IMR-90 (cell line): ENCODE measurements around the gene BCAS3. TPM values are rescaled to one million over a fixed set of nuclear protein-coding genes. Genes with fewer than 3 reads are reported as not detected.

ENCODE experiments used
- ATAC-seq: fragments of 200-7000 bp; cut with Tn5 transposase; 2 replicates; pipeline ENCODE4 v1.9.1; 2020; ENCODE audit warnings: low read depth, mild to moderate bottlenecking, moderate library complexity
- BruUV-seq: library from RNA; stranded (reverse); fragments of 400-500 nt; replicated peaks from 2 replicates; lab custom pipeline; 2021; lab: Mats Ljungman, UMichigan
- CTCF ChIA-PET: fragments of 300-600 bp; formaldehyde crosslinking; extraction: SDS; loops from one replicate; lab custom pipeline; 2021; ENCODE audit warnings: antibody characterized with exemption; lab: Yijun Ruan, JAX
- POLR2A ChIA-PET: fragments of 300-600 bp; sonication (Branson Sonifier 250); formaldehyde crosslinking; loops from one replicate; lab custom pipeline; 2022; ENCODE audit warnings: antibody characterized with exemption; ENCODE audit not compliant: unreplicated experiment; lab: Charles Lee
- DNase-seq: peaks from one replicate; pipeline ENCODE4 v3.0.0; 2013
- H2AFZ ChIP-seq: replicated peaks from 2 replicates; pipeline ENCODE3; 2013; ENCODE audit warnings: low read length, mild to moderate bottlenecking; ENCODE audit not compliant: poor library complexity
- H2AK5ac ChIP-seq: 2 replicates; pipeline ENCODE4 v1.6.1; 2013; ENCODE audit warnings: low read depth, low read length, inconsistent platforms
- H2AK9ac ChIP-seq: replicated peaks from 2 replicates; pipeline ENCODE3; 2013; ENCODE audit warnings: mild to moderate bottlenecking, low read depth, low read length, moderate library complexity; ENCODE audit not compliant: poor library complexity
- H2BK120ac ChIP-seq: 2 replicates; pipeline ENCODE4 v1.6.1; 2013; ENCODE audit warnings: low read depth, low read length, inconsistent platforms
- H2BK15ac ChIP-seq: 3 replicates; pipeline ENCODE4 v1.6.1; 2013; ENCODE audit warnings: low read depth, low read length, inconsistent platforms
- H2BK20ac ChIP-seq: 2 replicates; pipeline ENCODE4 v1.6.1; 2013; ENCODE audit warnings: low read depth, mild to moderate bottlenecking, inconsistent platforms, low read length, moderate library complexity
- H2BK5ac ChIP-seq: 2 replicates; pipeline ENCODE4 v1.6.1; 2013; ENCODE audit warnings: mild to moderate bottlenecking, low read depth, low read length, inconsistent platforms; ENCODE audit not compliant: poor library complexity, severe bottlenecking
- H3K14ac ChIP-seq: replicated peaks from 2 replicates; pipeline ENCODE4 v1.6.1; 2013; ENCODE audit warnings: low read depth, low read length, inconsistent platforms
- H3K18ac ChIP-seq: 2 replicates; pipeline ENCODE4 v1.6.1; 2013; ENCODE audit warnings: low read depth, low read length, control low read depth
- H3K23ac ChIP-seq: 2 replicates; pipeline ENCODE4 v1.6.1; 2013; ENCODE audit warnings: low read depth, low read length, inconsistent platforms
- H3K27ac ChIP-seq: 2 replicates; pipeline ENCODE4 v1.5.1; 2013; ENCODE audit warnings: mild to moderate bottlenecking, control low read depth, low read length; ENCODE audit not compliant: insufficient read depth
- H3K27me3 ChIP-seq: 2 replicates; pipeline ENCODE4 v1.6.1; 2013; ENCODE audit warnings: low read length; ENCODE audit not compliant: control insufficient read depth, insufficient read depth
- H3K36me3 ChIP-seq: 2 replicates; pipeline ENCODE4 v1.6.1; 2013; ENCODE audit warnings: low read length, mixed read lengths; ENCODE audit not compliant: control insufficient read depth, insufficient read depth
- H3K4ac ChIP-seq: 2 replicates; pipeline ENCODE4 v1.6.1; 2013; ENCODE audit warnings: low read depth, low read length, inconsistent platforms
- H3K4me1 ChIP-seq: 2 replicates; pipeline ENCODE4 v1.6.1; 2013; ENCODE audit warnings: low read length, mixed read lengths; ENCODE audit not compliant: control insufficient read depth, insufficient read depth
- H3K4me2 ChIP-seq: 2 replicates; pipeline ENCODE4 v1.6.1; 2013; ENCODE audit warnings: low read depth, mild to moderate bottlenecking, control low read depth, low read length, moderate library complexity
- H3K4me3 ChIP-seq: 2 replicates; pipeline ENCODE4 v1.5.1; 2013; ENCODE audit warnings: low read depth, mild to moderate bottlenecking, control low read depth, low read length, moderate library complexity; ENCODE audit not compliant: insufficient read depth
- H3K56ac ChIP-seq: 2 replicates; pipeline ENCODE4 v1.6.1; 2013; ENCODE audit warnings: low read length, inconsistent platforms; ENCODE audit not compliant: insufficient read depth; ENCODE audit errors: extremely low read depth
- H3K79me1 ChIP-seq, 2 experiments: 2 replicates each; pipeline ENCODE4 v1.6.1; 2013; ENCODE audit warnings: low read length in 2 of 2, inconsistent platforms in 1 of 2, low read depth in 1 of 2
- H3K9ac ChIP-seq: 2 replicates; pipeline ENCODE4 v1.6.1; 2013; ENCODE audit warnings: low read depth, low read length, control low read depth
- H3K9me1 ChIP-seq: 2 replicates; pipeline ENCODE4 v1.6.1; 2013; ENCODE audit warnings: low read length, inconsistent platforms; ENCODE audit not compliant: insufficient read depth
- H3K9me3 ChIP-seq: 2 replicates; pipeline ENCODE4 v1.6.1; 2013; ENCODE audit warnings: low read length; ENCODE audit not compliant: control insufficient read depth, insufficient read depth
- H4K20me1 ChIP-seq: 2 replicates; pipeline ENCODE4 v1.6.1; 2013; ENCODE audit warnings: low read length, inconsistent platforms; ENCODE audit not compliant: insufficient read depth
- H4K5ac ChIP-seq: 2 replicates; pipeline ENCODE4 v1.6.1; 2013; ENCODE audit warnings: mild to moderate bottlenecking, low read depth, low read length, control low read depth
- H4K8ac ChIP-seq, 2 experiments: 2 replicates each; pipeline ENCODE4 v1.6.1; 2013; ENCODE audit warnings: low read depth in 2 of 2, low read length in 2 of 2, control low read depth in 1 of 2, inconsistent platforms in 1 of 2
- H4K91ac ChIP-seq: 2 replicates; pipeline ENCODE4 v1.6.1; 2013; ENCODE audit warnings: low read depth, low read length, inconsistent platforms; ENCODE audit not compliant: insufficient read depth
- CEBPB ChIP-seq: IDR thresholded peaks from 2 replicates; pipeline ENCODE4 v1.6.1; 2012; ENCODE audit warnings: low read depth, low read length, improper control_type of control experiment
- CHD1 ChIP-seq: IDR thresholded peaks from 2 replicates; pipeline ENCODE4 v1.6.1; 2012; ENCODE audit warnings: low read depth, low read length, improper control_type of control experiment
- FOS ChIP-seq: fragments of 150-350 bp; IDR thresholded peaks from 2 replicates; pipeline ENCODE4 v1.6.1; 2016; ENCODE audit warnings: low read depth, low read length
- MAFK ChIP-seq: IDR thresholded peaks from 2 replicates; pipeline ENCODE4 v1.6.1; 2012; ENCODE audit warnings: low read depth, low read length, improper control_type of control experiment
- MAZ ChIP-seq: IDR thresholded peaks from 2 replicates; pipeline ENCODE4 v1.6.1; 2012; ENCODE audit warnings: low read depth, mild to moderate bottlenecking, low read length, improper control_type of control experiment, moderate library complexity, borderline replicate concordance
- NFE2L2 ChIP-seq: fragments of 150-350 bp; IDR thresholded peaks from 2 replicates; pipeline ENCODE4 v1.6.1; 2016; ENCODE audit warnings: low read depth, mild to moderate bottlenecking, low read length
- POLR2A ChIP-seq: IDR thresholded peaks from 2 replicates; pipeline ENCODE4 v1.6.1; 2012; ENCODE audit warnings: mild to moderate bottlenecking, low read depth, low read length
- RAD21 ChIP-seq: IDR thresholded peaks from 2 replicates; pipeline ENCODE4 v1.6.1; 2012; ENCODE audit warnings: low read length, improper control_type of control experiment
- RCOR1 ChIP-seq: IDR thresholded peaks from 2 replicates; pipeline ENCODE4 v1.6.1; 2012; ENCODE audit warnings: mild to moderate bottlenecking, low read length, improper control_type of control experiment; ENCODE audit not compliant: insufficient replicate concordance
- RFX5 ChIP-seq: IDR thresholded peaks from 2 replicates; pipeline ENCODE4 v1.8.0; 2012; ENCODE audit warnings: low read depth, mild to moderate bottlenecking, low read length, moderate library complexity
- SMC3 ChIP-seq: fragments of 150-350 bp; IDR thresholded peaks from 2 replicates; pipeline ENCODE4 v1.6.1; 2016; ENCODE audit warnings: low read depth, mild to moderate bottlenecking, antibody characterized with exemption, low read length, moderate library complexity
- WGBS, 2 experiments: methylation state at CpG; one replicate each; pipeline versions ENCODE4 v1.1.5 to v1.1.7; 2013; ENCODE audit warnings: missing lambda C conversion rate in 2 of 2; ENCODE audit not compliant: insufficient read length in 1 of 2; ENCODE audit errors: extremely low coverage in 2 of 2; 5-methylcytosine and 5-hydroxymethylcytosine counted together
- dilution Hi-C: fragments of 300-500 bp; cut with HindIII; formaldehyde crosslinking; loops from one replicate; pipeline ENCODE4 v1.14.3; 2018; ENCODE audit warnings: low sequenced_read_pairs; ENCODE audit not compliant: unreplicated experiment
- in situ Hi-C: fragments of 300-500 bp; cut with MboI; formaldehyde crosslinking; loops from 3 replicates; pipeline ENCODE4 v1.14.3; 2019; ENCODE audit warnings: low sequenced_read_pairs, inconsistent platforms, mixed read lengths
- intact Hi-C: fragments of 100-400 bp; cut with micrococcal nuclease; formaldehyde crosslinking; loops from 2 replicates; pipeline ENCODE4 v1.10.0; 2022
- polyA plus RNA-seq, 3 experiments: library from polyadenylated mRNA; depleted of rRNA; stranded (reverse); fragments of >200 nt; gene quantifications; 2 replicates each; pipeline ENCODE4 v1.2.3, GENCODE V29; 2012; ENCODE audit warnings: low replicate concordance in 1 of 3
- total RNA-seq: library from RNA; depleted of rRNA; stranded (reverse); fragments of >200 nt; gene quantifications from 2 replicates; pipeline ENCODE4 v1.2.3, GENCODE V29; 2012
- TF ChIP-seq, protein P1 (sequence below): conservative IDR thresholded peaks from 2 replicates; pipeline ENCODE4 v1.5.1; 2012; ENCODE audit warnings: mild to moderate bottlenecking, low read depth, low read length, improper control_type of control experiment
- TF ChIP-seq, protein P2 (sequence below): fragments of 150-350 bp; IDR thresholded peaks from 2 replicates; pipeline ENCODE4 v1.6.1; 2017; ENCODE audit warnings: mild to moderate bottlenecking, antibody characterized with exemption, low read length, low read depth
- TF ChIP-seq, protein P3 (sequence below): fragments of 150-350 bp; IDR thresholded peaks from 2 replicates; pipeline ENCODE4 v1.6.1; 2016; ENCODE audit warnings: low read depth, mild to moderate bottlenecking, low read length, moderate library complexity, borderline replicate concordance

The BCAS3 gene
- total and polyA plus RNA-seq, 2 of the 4 experiments (the other 2 are of a cell fraction): 6.3 to 27.1 TPM

GRCh38 chr17:61330174-61331150 is 652.8 kb downstream of the BCAS3 start:
- WGBS, 2 experiments: 94% methylated on average over 5 of the region's 11 CpGs; no CpG with 5 or more reads in 1 of the 2 experiments
- Histone ChIP-seq H3K14ac (0 out of 2 replicates have a peak overlapping the region, but pooled peaks have one; percentile 4), H3K9me1 (peaks cover 17% of the 10 kb centered on the region), H3K79me1 (peaks cover 0 to 10% of the 10 kb centered on the region in 2 experiments; a peak in 2 of 4 replicates), H2AK9ac (no peak overlapping the region), H2BK120ac (no peak overlapping the region; the same call in 1 of the 2 replicates), H3K9me3 (no peaks in the 10 kb centered on the region), H3K27ac (no peak overlapping the region), H2BK20ac (no peak overlapping the region), H3K4me1 (peaks cover 19% of the 10 kb centered on the region), H3K23ac (no peak overlapping the region), H2BK5ac (no peak overlapping the region), H3K4me3 (no peak overlapping the region), H3K36me3 (no peaks in the 10 kb centered on the region), H3K18ac (no peak overlapping the region), H2AFZ (peak overlapping the region; percentile 26), H2BK15ac (no peak overlapping the region; the same call in 2 of the 3 replicates), H3K56ac (no peak overlapping the region), H4K91ac (peak overlapping the region; percentile 67; the same call in 1 of the 2 replicates), H4K20me1 (no peaks in the 10 kb centered on the region), H4K5ac (no peak overlapping the region), H2AK5ac (no peak overlapping the region; the same call in 1 of the 2 replicates), H3K9ac (no peak overlapping the region), H3K27me3 (no peaks in the 10 kb centered on the region), H3K4me2 (no peak overlapping the region), H3K4ac (peak overlapping the region; percentile 15; the same call in 1 of the 2 replicates), H4K8ac (no peak overlapping the region)
- dilution Hi-C loops (no loop called here), intact Hi-C loops (no loop called here), in situ Hi-C loops (no loop called here)
- ATAC-seq (no peak), DNase-seq (no peak)
- ChIA-PET CTCF (no interaction called here), POLR2A (no interaction called here)
- BruUV-seq: no TSS peak
- no peak for TF ChIP-seq CEBPB
- TF ChIP-seq, protein P1, sequence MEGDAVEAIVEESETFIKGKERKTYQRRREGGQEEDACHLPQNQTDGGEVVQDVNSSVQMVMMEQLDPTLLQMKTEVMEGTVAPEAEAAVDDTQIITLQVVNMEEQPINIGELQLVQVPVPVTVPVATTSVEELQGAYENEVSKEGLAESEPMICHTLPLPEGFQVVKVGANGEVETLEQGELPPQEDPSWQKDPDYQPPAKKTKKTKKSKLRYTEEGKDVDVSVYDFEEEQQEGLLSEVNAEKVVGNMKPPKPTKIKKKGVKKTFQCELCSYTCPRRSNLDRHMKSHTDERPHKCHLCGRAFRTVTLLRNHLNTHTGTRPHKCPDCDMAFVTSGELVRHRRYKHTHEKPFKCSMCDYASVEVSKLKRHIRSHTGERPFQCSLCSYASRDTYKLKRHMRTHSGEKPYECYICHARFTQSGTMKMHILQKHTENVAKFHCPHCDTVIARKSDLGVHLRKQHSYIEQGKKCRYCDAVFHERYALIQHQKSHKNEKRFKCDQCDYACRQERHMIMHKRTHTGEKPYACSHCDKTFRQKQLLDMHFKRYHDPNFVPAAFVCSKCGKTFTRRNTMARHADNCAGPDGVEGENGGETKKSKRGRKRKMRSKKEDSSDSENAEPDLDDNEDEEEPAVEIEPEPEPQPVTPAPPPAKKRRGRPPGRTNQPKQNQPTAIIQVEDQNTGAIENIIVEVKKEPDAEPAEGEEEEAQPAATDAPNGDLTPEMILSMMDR: no peak
- TF ChIP-seq, protein P2, sequence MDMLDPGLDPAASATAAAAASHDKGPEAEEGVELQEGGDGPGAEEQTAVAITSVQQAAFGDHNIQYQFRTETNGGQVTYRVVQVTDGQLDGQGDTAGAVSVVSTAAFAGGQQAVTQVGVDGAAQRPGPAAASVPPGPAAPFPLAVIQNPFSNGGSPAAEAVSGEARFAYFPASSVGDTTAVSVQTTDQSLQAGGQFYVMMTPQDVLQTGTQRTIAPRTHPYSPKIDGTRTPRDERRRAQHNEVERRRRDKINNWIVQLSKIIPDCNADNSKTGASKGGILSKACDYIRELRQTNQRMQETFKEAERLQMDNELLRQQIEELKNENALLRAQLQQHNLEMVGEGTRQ: no peak
- TF ChIP-seq POLR2A: no peak
- TF ChIP-seq RAD21: no peak
- no peak for TF ChIP-seq FOS
- no peak for TF ChIP-seq SMC3
- TF ChIP-seq MAZ: no peak
- TF ChIP-seq NFE2L2: no peak
- TF ChIP-seq RCOR1: no peak
- no peak for TF ChIP-seq CHD1
- TF ChIP-seq, protein P3, sequence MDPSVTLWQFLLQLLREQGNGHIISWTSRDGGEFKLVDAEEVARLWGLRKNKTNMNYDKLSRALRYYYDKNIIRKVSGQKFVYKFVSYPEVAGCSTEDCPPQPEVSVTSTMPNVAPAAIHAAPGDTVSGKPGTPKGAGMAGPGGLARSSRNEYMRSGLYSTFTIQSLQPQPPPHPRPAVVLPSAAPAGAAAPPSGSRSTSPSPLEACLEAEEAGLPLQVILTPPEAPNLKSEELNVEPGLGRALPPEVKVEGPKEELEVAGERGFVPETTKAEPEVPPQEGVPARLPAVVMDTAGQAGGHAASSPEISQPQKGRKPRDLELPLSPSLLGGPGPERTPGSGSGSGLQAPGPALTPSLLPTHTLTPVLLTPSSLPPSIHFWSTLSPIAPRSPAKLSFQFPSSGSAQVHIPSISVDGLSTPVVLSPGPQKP: no peak
- TF ChIP-seq MAFK: no peak
- no peak for TF ChIP-seq RFX5
